HepG2 (cell line): ENCODE measurements around the gene TTC6. TPM values are rescaled to one million over a fixed set of nuclear protein-coding genes. Genes with fewer than 3 reads are reported as not detected.

Source experiments
- ATAC-seq: fragments of 200-7000 bp; cut with Tn5 transposase; 3 replicates; pipeline ENCODE4 v1.9.1; 2020; ENCODE audit warnings: mild to moderate bottlenecking, moderate library complexity
- BruUV-seq: library from RNA; stranded (reverse); fragments of 400-500 nt; replicated peaks from 2 replicates; lab custom pipeline; 2021; lab: Mats Ljungman, UMichigan
- CTCF ChIA-PET: fragments of 300-600 bp; formaldehyde crosslinking; extraction: SDS; loops from one replicate; lab custom pipeline; 2021; ENCODE audit warnings: low total read pairs, inconsistent platforms, low intra/inter-chr PET ratio; lab: Yijun Ruan, JAX
- POLR2A ChIA-PET: fragments of 350-600 bp; sonication (Branson Sonifier 250); formaldehyde crosslinking; loops from one replicate; lab custom pipeline; 2020; ENCODE audit warnings: antibody characterized with exemption, inconsistent platforms; lab: Yijun Ruan, JAX
- DNase-seq: peaks from one replicate; pipeline ENCODE4 v3.0.0-alpha.2; 2015; ENCODE audit warnings: low spot score
- FAIRE-seq: peaks from 3 replicates; lab custom pipeline; 2011; peaks lifted over from hg19 to GRCh38; lab: Jason Lieb, UNC
- H2AFZ ChIP-seq: one replicate; pipeline ENCODE4 v1.6.1; 2011; ENCODE audit warnings: low read length, inconsistent platforms
- H3K27ac ChIP-seq: fragments of 300-600 bp; 3 replicates; pipeline ENCODE4 v1.8.0; 2011; ENCODE audit warnings: mixed run types, mild to moderate bottlenecking, mixed read lengths, low read length, inconsistent platforms; ENCODE audit not compliant: insufficient read depth; ENCODE audit errors: extremely low read length
- H3K27me3 ChIP-seq, 2 experiments: fragments of 200-600 bp in 1 of 2; 2 replicates in 1 of 2; 3 replicates in 1 of 2; pipeline versions ENCODE4 v1.6.0 to v1.8.0; 2011; ENCODE audit warnings: low read length in 2 of 2, mild to moderate bottlenecking in 2 of 2, moderate library complexity in 2 of 2, inconsistent platforms in 1 of 2; ENCODE audit not compliant: insufficient read depth in 2 of 2, control insufficient read depth in 1 of 2
- H3K36me3 ChIP-seq, 2 experiments: fragments of 200-600 bp in 1 of 2; replicated peaks in 1 of 2; 2 replicates in 1 of 2; 3 replicates in 1 of 2; pipeline versions ENCODE4 v1.5.1 to v1.8.0; 2011; ENCODE audit warnings: low read length in 2 of 2, inconsistent platforms in 1 of 2; ENCODE audit not compliant: insufficient read depth in 2 of 2, control insufficient read depth in 1 of 2
- H3K4me1 ChIP-seq: 2 replicates; pipeline ENCODE4 v1.5.1; 2012; ENCODE audit warnings: low read length, inconsistent platforms; ENCODE audit not compliant: insufficient read depth
- H3K4me2 ChIP-seq: 2 replicates; pipeline ENCODE4 v1.6.0; 2011; ENCODE audit warnings: low read depth, low read length, inconsistent platforms
- H3K4me3 ChIP-seq, 3 experiments: fragments of 200-600 bp in 1 of 3; sonication (generic), shearing (Covaris generic) in 1 of 3; replicated peaks in 1 of 3; 2 replicates each; pipeline ENCODE4 v1.5.1; 2011 to 2016; ENCODE audit warnings: low read length in 3 of 3, inconsistent platforms in 2 of 3, low read depth in 2 of 3, mild to moderate bottlenecking in 2 of 3, control low read depth in 1 of 3, mixed read lengths in 1 of 3; ENCODE audit not compliant: insufficient read depth in 1 of 3
- H3K79me2 ChIP-seq: one replicate; pipeline ENCODE4 v1.6.1; 2011; ENCODE audit warnings: low read length, inconsistent platforms; ENCODE audit not compliant: insufficient read depth
- H3K9ac ChIP-seq: 2 replicates; pipeline ENCODE4 v1.6.0; 2011; ENCODE audit warnings: mild to moderate bottlenecking, low read depth, low read length, inconsistent platforms; ENCODE audit not compliant: insufficient read depth
- H3K9me3 ChIP-seq: 2 replicates; pipeline ENCODE4 v1.5.1; 2012; ENCODE audit warnings: mild to moderate bottlenecking, low read length
- H4K20me1 ChIP-seq: 2 replicates; pipeline ENCODE4 v1.6.0; 2011; ENCODE audit warnings: inconsistent platforms, mild to moderate bottlenecking, low read length, moderate library complexity; ENCODE audit not compliant: insufficient read depth
- ADNP ChIP-seq: sonication (generic); formaldehyde crosslinking; IDR thresholded peaks from 2 replicates; pipeline ENCODE4 v1.4.0; 2020; ENCODE audit warnings: missing genetic modification reagents
- AGO1 ChIP-seq: fragments of 200-400 bp; formaldehyde crosslinking; IDR thresholded peaks from 2 replicates; pipeline ENCODE4 v1.6.1; 2017; ENCODE audit warnings: mild to moderate bottlenecking, low read depth, low read length, moderate library complexity; ENCODE audit not compliant: poor library complexity, severe bottlenecking
- EZH2 ChIP-seq: conservative IDR thresholded peaks from 2 replicates; pipeline ENCODE4 v1.6.1; 2012; ENCODE audit warnings: mild to moderate bottlenecking, low read depth, low read length, moderate library complexity
- KDM1A ChIP-seq: IDR thresholded peaks from 2 replicates; pipeline ENCODE4 v1.6.1; 2016; ENCODE audit warnings: missing compliant biosample characterization
- NR3C1 ChIP-seq: sonication (generic); formaldehyde crosslinking; IDR thresholded peaks from 2 replicates; pipeline ENCODE4 v1.4.0; 2020; ENCODE audit warnings: missing genetic modification reagents
- RBM22 ChIP-seq: fragments of 200-400 bp; formaldehyde crosslinking; optimal IDR thresholded peaks from 2 replicates; pipeline ENCODE3; 2017; ENCODE audit warnings: mild to moderate bottlenecking, low read length, moderate library complexity
- SALL1 ChIP-seq: sonication (generic); formaldehyde crosslinking; IDR thresholded peaks from 2 replicates; pipeline ENCODE4 v1.8.0; 2022; ENCODE audit warnings: mild to moderate bottlenecking, missing genetic modification reagents
- TARDBP ChIP-seq: sonication (generic); formaldehyde crosslinking; IDR thresholded peaks from 2 replicates; pipeline ENCODE4 v1.8.0; 2022; ENCODE audit warnings: mild to moderate bottlenecking, missing genetic modification reagents
- ZBED4 ChIP-seq: sonication (generic); formaldehyde crosslinking; IDR thresholded peaks from 2 replicates; pipeline ENCODE4 v1.4.0; 2020; ENCODE audit warnings: missing genetic modification reagents, borderline replicate concordance
- ZMAT3 ChIP-seq: sonication (generic); formaldehyde crosslinking; conservative IDR thresholded peaks from 2 replicates; pipeline ENCODE4 v1.7.0; 2021; ENCODE audit warnings: missing genetic modification reagents
- ZMYM3 ChIP-seq: sonication (generic); formaldehyde crosslinking; IDR thresholded peaks from 2 replicates; pipeline ENCODE4 v1.5.1; 2020; ENCODE audit warnings: mild to moderate bottlenecking, missing genetic modification reagents
- ZNF264 ChIP-seq: sonication (generic); formaldehyde crosslinking; IDR thresholded peaks from 2 replicates; pipeline ENCODE4 v1.4.0; 2020; ENCODE audit warnings: missing genetic modification reagents
- ZNF333 ChIP-seq: sonication (generic); formaldehyde crosslinking; IDR thresholded peaks from 2 replicates; pipeline ENCODE4 v1.4.0; 2020; ENCODE audit warnings: mild to moderate bottlenecking, missing genetic modification reagents, borderline replicate concordance
- ZNF335 ChIP-seq: sonication (generic); formaldehyde crosslinking; IDR thresholded peaks from 2 replicates; pipeline ENCODE4 v1.4.0; 2020; ENCODE audit warnings: missing genetic modification reagents
- ZNF574 ChIP-seq: sonication (generic); formaldehyde crosslinking; IDR thresholded peaks from 2 replicates; pipeline ENCODE4 v1.4.0; 2020; ENCODE audit warnings: missing genetic modification reagents
- ZNF614 ChIP-seq: IDR thresholded peaks from 2 replicates; pipeline ENCODE4 v1.6.1; 2018; ENCODE audit warnings: missing biosample characterization, missing genetic modification reagents, inconsistent platforms, borderline replicate concordance
- ZNF83 ChIP-seq: sonication (generic); formaldehyde crosslinking; IDR thresholded peaks from 2 replicates; pipeline ENCODE4 v1.4.0; 2020; ENCODE audit warnings: missing genetic modification reagents, mild to moderate bottlenecking, borderline replicate concordance
- WGBS: methylation state at CpG from one replicate; pipeline ENCODE4 v1.1.6; 2017; ENCODE audit warnings: low lambda C conversion rate; 5-methylcytosine and 5-hydroxymethylcytosine counted together
- in situ Hi-C: cut with HindIII; loops from 2 replicates; pipeline ENCODE4 v1.10.0; 2017; ENCODE audit warnings: low pct_unique_long_range_greater_than_20kb; ENCODE audit not compliant: extremely low pct_ligation_motif_present
- intact Hi-C: fragments of 100-400 bp; cut with micrococcal nuclease; formaldehyde crosslinking; loops from one replicate; pipeline ENCODE4 v1.10.0; 2022; ENCODE audit not compliant: unreplicated experiment
- polyA plus RNA-seq, 8 experiments: library from polyadenylated mRNA; depleted of rRNA in 3 of 8; stranded (reverse) in 7 of 8; unstranded in 1 of 8; fragments of >200 nt; fragmentation: Illumina TruSeq in 4 of 8; extraction: Trizol in 4 of 8; gene quantifications; 2 replicates each; pipeline versions ENCODE4 v1.2.1 to v1.2.3, GENCODE V29; 2011 to 2016; ENCODE audit warnings: low read depth in 4 of 8, missing spikeins in 1 of 8, mixed read lengths in 1 of 8; ENCODE audit not compliant: insufficient read depth in 1 of 8
- total RNA-seq, 5 experiments: library from RNA; depleted of rRNA; stranded (reverse); fragments of >200 nt; fragmentation: Illumina TruSeq; extraction: Trizol; gene quantifications; 2 replicates each; pipeline ENCODE4 v1.2.3, GENCODE V29; 2016; ENCODE audit warnings: low read depth in 1 of 5

Gene TTC6
- total and polyA plus RNA-seq, 2 of the 13 experiments (the other 11 are each of a cell fraction or from before 2014, with no cell fraction given): 9.3 to 27.4 TPM

GRCh38 chr14:37603688-37604251, 8.3 kb downstream of the TTC6 start:
- H2AFZ ChIP-seq: no peak overlapping the region
- H3K9ac ChIP-seq: no peak overlapping the region
- 91% methylated on average over 9 of the region's 9 CpGs for WGBS
- ATAC-seq (peak; percentile 4), FAIRE-seq (no peak), DNase-seq (no peak)
- CTCF ChIA-PET: interaction anchor here (1.4 kb wide), 1 partner anchor 9 kb away, joined by 3 read pairs; no protein-coding TSS in a partner anchor
- intact Hi-C loops (no loop called here), in situ Hi-C loops (loop anchor here (5.0 kb wide), 1 partner anchor 269 kb away; no protein-coding TSS in a partner anchor)
- peak overlapping the region; percentile 32 for H3K27ac ChIP-seq
- peak overlapping the region; percentile 75 for H3K4me2 ChIP-seq
- H3K36me3 ChIP-seq: peaks cover 0 to 3% of the 10 kb centered on the region in 2 experiments; a peak in 3 of 5 replicates
- H3K27me3 ChIP-seq: no peaks in the 10 kb centered on the region
- no peak overlapping the region for H3K4me3 ChIP-seq
- no peaks in the 10 kb centered on the region for H4K20me1 ChIP-seq
- H3K9me3 ChIP-seq: no peaks in the 10 kb centered on the region
- peaks cover 61% of the 10 kb centered on the region for H3K4me1 ChIP-seq
- H3K79me2 ChIP-seq: peaks cover 13% of the 10 kb centered on the region
- no TSS peak for BruUV-seq
- POLR2A ChIA-PET: interaction anchor here (1.2 kb wide), 1 partner anchor 22 kb away, joined by 8 read pairs; no protein-coding TSS in a partner anchor
- TF ChIP-seq NR3C1 (CRISPR knock-in tag) (no peak), TARDBP (CRISPR knock-in tag) (no peak), ADNP (CRISPR knock-in tag) (peak; percentile 88; the same call in 1 of the 2 replicates), ZMAT3 (CRISPR knock-in tag) (0 out of 2 replicates have a peak, but pooled peaks have one; percentile 10), ZNF333 (CRISPR knock-in tag) (peak; percentile 60; the same call in 1 of the 2 replicates), ZNF83 (CRISPR knock-in tag) (peak; percentile 50; the same call in 1 of the 2 replicates), ZNF574 (CRISPR knock-in tag) (no peak; the same call in 1 of the 2 replicates), ZMYM3 (CRISPR knock-in tag) (peak; percentile 97), SALL1 (0 out of 2 replicates have a peak, but pooled peaks have one; percentile 8), ZNF264 (CRISPR knock-in tag) (no peak), KDM1A (CRISPR knock-in tag) (peak; percentile 97), ZNF335 (no peak), RBM22 (peak; percentile 71), ZNF614 (CRISPR knock-in tag) (peak; percentile 20; the same call in 1 of the 2 replicates), EZH2 (no peak), ZBED4 (CRISPR knock-in tag) (no peak), AGO1 (no peak)
